Smooth muscle cell (in vitro differentiated cells): Measurements from ENCODE around the gene AUH. TPM values are rescaled to one million over a fixed set of nuclear protein-coding genes. Genes with fewer than 3 reads are reported as not detected.
A peak's percentile ranks its signal among the peaks of the same experiment; 100 is the strongest.

Experiments
- DNase-seq: peaks from one replicate; lab custom pipeline; 2025; ENCODE audit not compliant: unreplicated experiment; lab: John Stamatoyannopoulos, UW
- H2AFZ ChIP-seq: fragments of 200-600 bp; sonication (generic); 2 replicates; pipeline ENCODE4 v1.6.0; 2016; ENCODE audit warnings: antibody characterized with exemption, low read depth, mild to moderate bottlenecking
- H3F3A ChIP-seq: fragments of 200-600 bp; sonication (generic); 2 replicates; pipeline ENCODE4 v1.6.0; 2017; ENCODE audit warnings: antibody characterized with exemption, low read depth
- H3K27ac ChIP-seq: fragments of 200-600 bp; sonication (generic); 2 replicates; pipeline ENCODE4 v1.5.1; 2016; ENCODE audit warnings: low read depth, mild to moderate bottlenecking
- H3K27me3 ChIP-seq: fragments of 200-600 bp; sonication (generic); 2 replicates; pipeline ENCODE4 v1.6.1; 2016; ENCODE audit warnings: low read depth, mild to moderate bottlenecking
- H3K36me3 ChIP-seq: fragments of 200-600 bp; sonication (generic); 2 replicates; pipeline ENCODE4 v1.5.1; 2016; ENCODE audit warnings: low read depth
- H3K4me1 ChIP-seq: fragments of 200-600 bp; sonication (generic); 2 replicates; pipeline ENCODE4 v1.5.1; 2016; ENCODE audit warnings: low read depth
- H3K4me2 ChIP-seq: fragments of 200-600 bp; sonication (generic); 2 replicates; pipeline ENCODE4 v1.6.0; 2016; ENCODE audit warnings: mild to moderate bottlenecking
- H3K4me3 ChIP-seq: fragments of 200-600 bp; sonication (generic); 2 replicates; pipeline ENCODE4 v1.5.1; 2016; ENCODE audit warnings: mild to moderate bottlenecking
- H3K79me2 ChIP-seq: fragments of 200-600 bp; sonication (generic); 2 replicates; pipeline ENCODE4 v1.6.0; 2016; ENCODE audit warnings: low read depth, mild to moderate bottlenecking
- H3K9ac ChIP-seq: fragments of 200-600 bp; sonication (generic); 2 replicates; pipeline ENCODE4 v1.6.0; 2016; ENCODE audit warnings: low read depth
- H3K9me3 ChIP-seq: fragments of 200-600 bp; sonication (generic); replicated peaks from 2 replicates; pipeline ENCODE4 v1.5.1; 2016; ENCODE audit warnings: low read depth
- H4K20me1 ChIP-seq: fragments of 200-600 bp; sonication (generic); 2 replicates; pipeline ENCODE4 v1.6.0; 2016; ENCODE audit warnings: low read depth
- CTCF ChIP-seq: fragments of 200-600 bp; sonication (generic); IDR thresholded peaks from 2 replicates; pipeline ENCODE4 v1.5.1; 2017; ENCODE audit warnings: borderline replicate concordance, mild to moderate bottlenecking, antibody characterized with exemption; ENCODE audit not compliant: insufficient read depth, poor library complexity, severe bottlenecking
- WGBS: methylation state at CpG from one replicate; pipeline ENCODE4 v1.1.7; 2016; ENCODE audit warnings: low lambda C conversion rate; 5-methylcytosine and 5-hydroxymethylcytosine counted together
- polyA plus RNA-seq: library from polyadenylated mRNA; unstranded; fragments of >200 nt; fragmentation: Nextera tagmentation; extraction: Ambion mirVana; gene quantifications from 2 replicates; pipeline ENCODE4 v1.2.1, GENCODE V29; 2016
- total RNA-seq: library from RNA; depleted of rRNA; stranded (reverse); fragments of >200 nt; gene quantifications from 2 replicates; pipeline ENCODE4 v1.2.3, GENCODE V29; 2014

AUH gene
- total and polyA plus RNA-seq, 2 experiments from 2014 or later = 8.7 TPM

GRCh38 chr9:91408475-91408874, 46.8 kb upstream of the AUH start:
- Histone ChIP-seq H3K4me1 (no peaks in the 10 kb centered on the region), H3K9me3 (no peaks in the 10 kb centered on the region), H3K27me3 (no peaks in the 10 kb centered on the region), H4K20me1 (peaks cover 72% of the 10 kb centered on the region), H3K27ac (peak overlapping the region; percentile 70), H3K36me3 (peaks cover 10% of the 10 kb centered on the region), H2AFZ (no peak overlapping the region), H3K4me2 (peak overlapping the region; percentile 60), H3K9ac (no peak overlapping the region), H3F3A (peaks cover 34% of the 10 kb centered on the region), H3K4me3 (no peak overlapping the region), H3K79me2 (peaks cover 50% of the 10 kb centered on the region)
- TF ChIP-seq CTCF = no peak
- no peak for DNase-seq
- 28% methylated on average over 1 of the region's 1 CpG for WGBS

GRCh38 chr9:91407580-91408318, 46.0 kb upstream of the AUH start:
- no peaks in the 10 kb centered on the region for H3K4me1 ChIP-seq
- no peak overlapping the region for H3K4me3 ChIP-seq
- H3K36me3 ChIP-seq = peaks cover 10% of the 10 kb centered on the region
- H2AFZ ChIP-seq = no peak overlapping the region
- no peaks in the 10 kb centered on the region for H3K27me3 ChIP-seq
- DNase-seq = no peak
- peaks cover 43% of the 10 kb centered on the region for H3K79me2 ChIP-seq
- H3K4me2 ChIP-seq = peak overlapping the region; percentile 60
- 65% methylated on average over 12 of the region's 12 CpGs for WGBS
- peak overlapping the region; percentile 70 for H3K27ac ChIP-seq
- H3F3A ChIP-seq = peaks cover 34% of the 10 kb centered on the region
- TF ChIP-seq CTCF = no peak
- no peaks in the 10 kb centered on the region for H3K9me3 ChIP-seq
- H3K9ac ChIP-seq = no peak overlapping the region
- H4K20me1 ChIP-seq = peaks cover 65% of the 10 kb centered on the region

- no peak for TF ChIP-seq CTCF
- no peak overlapping the region for H3K27ac ChIP-seq
- H3K4me2 ChIP-seq = no peak overlapping the region
- DNase-seq = no peak
- no peak overlapping the region for H3K4me3 ChIP-seq
- 95% methylated on average over 23 of the region's 25 CpGs for WGBS
- H4K20me1 ChIP-seq = peaks cover 43% of the 10 kb centered on the region
- H3K9ac ChIP-seq = no peak overlapping the region
- peaks cover 24% of the 10 kb centered on the region for H3F3A ChIP-seq
- no peak overlapping the region for H2AFZ ChIP-seq
- H3K79me2 ChIP-seq = peaks cover 22% of the 10 kb centered on the region
- no peaks in the 10 kb centered on the region for H3K27me3 ChIP-seq
- no peaks in the 10 kb centered on the region for H3K9me3 ChIP-seq
- H3K36me3 ChIP-seq = peaks cover 10% of the 10 kb centered on the region
- no peaks in the 10 kb centered on the region for H3K4me1 ChIP-seq
Measured at GRCh38 chr9:91405343-91406077, 43.8 kb upstream of the AUH start.
